HepG2 (cell line): ENCODE results near the gene MRPS7. TPM values are rescaled to one million over a fixed set of nuclear protein-coding genes. Genes with fewer than 3 reads are reported as not detected.

Experiments used
- CEBPB ChIP-seq: IDR thresholded peaks from 2 replicates; pipeline ENCODE4 v1.6.1; 2011; ENCODE audit warnings: low read depth, low read length, improper control_type of control experiment, borderline replicate concordance
- CEBPZ ChIP-seq: IDR thresholded peaks from 2 replicates; pipeline ENCODE4 v1.6.1; 2012; ENCODE audit warnings: low read length, improper control_type of control experiment
- DDIT3 ChIP-seq: sonication (generic); formaldehyde crosslinking; IDR thresholded peaks from 2 replicates; pipeline ENCODE4 v1.4.0; 2020; ENCODE audit warnings: mild to moderate bottlenecking, missing genetic modification reagents
- HMGXB3 ChIP-seq: sonication (generic); formaldehyde crosslinking; IDR thresholded peaks from 2 replicates; pipeline ENCODE4 v1.4.0; 2020; ENCODE audit warnings: missing genetic modification reagents, borderline replicate concordance
- POLR2AphosphoS2 ChIP-seq: IDR thresholded peaks from 2 replicates; pipeline ENCODE4 v1.6.1; 2011; ENCODE audit warnings: low read depth, low read length, improper control_type of control experiment
- POLR2G ChIP-seq: fragments of 200-400 bp; formaldehyde crosslinking; IDR thresholded peaks from 2 replicates; pipeline ENCODE4 v1.6.1; 2018; ENCODE audit warnings: mild to moderate bottlenecking, low read depth, low read length, moderate library complexity
- RCOR2 ChIP-seq: IDR thresholded peaks from 2 replicates; pipeline ENCODE4 v1.6.1; 2016; ENCODE audit warnings: missing biosample characterization, missing genetic modification reagents
- SOX5 ChIP-seq: IDR thresholded peaks from 2 replicates; pipeline ENCODE4 v1.6.1; 2016; ENCODE audit warnings: borderline replicate concordance
- ZNF17 ChIP-seq: sonication (generic); formaldehyde crosslinking; IDR thresholded peaks from 2 replicates; pipeline ENCODE4 v1.5.0; 2020; ENCODE audit warnings: mild to moderate bottlenecking, missing genetic modification reagents
- ZNF207 ChIP-seq: fragments of 450-650 bp; IDR thresholded peaks from 2 replicates; pipeline ENCODE4 v1.6.1; 2016; ENCODE audit warnings: antibody characterized with exemption, borderline replicate concordance
- ZNF296 ChIP-seq: sonication (generic); formaldehyde crosslinking; conservative IDR thresholded peaks from 2 replicates; pipeline ENCODE4 v1.5.0; 2020; ENCODE audit warnings: mild to moderate bottlenecking, missing genetic modification reagents
- ZNF646 ChIP-seq: sonication (generic); formaldehyde crosslinking; IDR thresholded peaks from 2 replicates; pipeline ENCODE4 v1.9.0; 2021; ENCODE audit warnings: mild to moderate bottlenecking, missing genetic modification reagents
- ZNF746 ChIP-seq: sonication (generic); formaldehyde crosslinking; IDR thresholded peaks from 2 replicates; pipeline ENCODE4 v1.8.0; 2022; ENCODE audit warnings: mild to moderate bottlenecking, missing genetic modification reagents
- polyA plus RNA-seq, 8 experiments: library from polyadenylated mRNA; depleted of rRNA in 3 of 8; stranded (reverse) in 7 of 8; unstranded in 1 of 8; fragments of >200 nt; fragmentation: Illumina TruSeq in 4 of 8; extraction: Trizol in 4 of 8; gene quantifications; 2 replicates each; pipeline versions ENCODE4 v1.2.1 to v1.2.3, GENCODE V29; 2011 to 2016; ENCODE audit warnings: low read depth in 4 of 8, missing spikeins in 1 of 8, mixed read lengths in 1 of 8; ENCODE audit not compliant: insufficient read depth in 1 of 8
- total RNA-seq, 5 experiments: library from RNA; depleted of rRNA; stranded (reverse); fragments of >200 nt; fragmentation: Illumina TruSeq; extraction: Trizol; gene quantifications; 2 replicates each; pipeline ENCODE4 v1.2.3, GENCODE V29; 2016; ENCODE audit warnings: low read depth in 1 of 5

Gene MRPS7
- total and polyA plus RNA-seq, 2 of the 13 experiments (the other 11 are each of a cell fraction or from before 2014, with no cell fraction given) = 97.0 to 162 TPM

- TF ChIP-seq HMGXB3 (CRISPR knock-in tag) (0 out of 2 replicates have a peak, but pooled peaks have one; percentile 10), CEBPZ (no peak), ZNF746 (CRISPR knock-in tag) (peak; percentile 58), ZNF207 (no peak), DDIT3 (no peak), POLR2AphosphoS2 (no peak), SOX5 (peak; percentile 89), POLR2G (peak; percentile 93), ZNF296 (CRISPR knock-in tag) (peak; percentile 77; the same call in 1 of the 2 replicates), CEBPB (peak; percentile 40; the same call in 1 of the 2 replicates), RCOR2 (CRISPR knock-in tag) (peak; percentile 89), ZNF646 (0 out of 2 replicates have a peak, but pooled peaks have one; percentile 24), ZNF17 (CRISPR knock-in tag) (no peak)
Measured at GRCh38 chr17:75295201-75296158, 33.8 kb downstream of the MRPS7 start (continued).
